PC-9 (cell line): Measurements from ENCODE around the gene ELP5. TPM values are rescaled to one million over a fixed set of nuclear protein-coding genes. Genes with fewer than 3 reads are reported as not detected.

Experiments
- BruUV-seq: library from RNA; stranded (reverse); fragments of 400-500 nt; replicated peaks from 2 replicates; lab custom pipeline; 2021; lab: Mats Ljungman, UMichigan
- CTCF ChIA-PET: fragments of 300-600 bp; sonication (Branson Sonifier 250); formaldehyde crosslinking; loops from one replicate; lab custom pipeline; 2022; ENCODE audit warnings: antibody characterized with exemption; lab: Charles Lee
- POLR2A ChIA-PET: fragments of 300-600 bp; sonication (Branson Sonifier 250); formaldehyde crosslinking; loops from one replicate; lab custom pipeline; 2022; ENCODE audit warnings: antibody characterized with exemption; ENCODE audit not compliant: unreplicated experiment; lab: Charles Lee
- DNase-seq, 2 experiments: peaks; one replicate each; pipeline versions ENCODE4 v3.0.0 to v3.0.0-alpha.2; 2015 to 2022; ENCODE audit warnings: mixed read lengths in 1 of 2
- H2AFZ ChIP-seq: fragments of 200-600 bp; sonication (generic); 2 replicates; pipeline ENCODE4 v1.8.1; 2017; ENCODE audit warnings: antibody characterized with exemption
- H3F3A ChIP-seq: fragments of 200-600 bp; sonication (generic); 2 replicates; pipeline ENCODE4 v1.8.1; 2017; ENCODE audit warnings: antibody characterized with exemption, mild to moderate bottlenecking, low read depth; ENCODE audit not compliant: insufficient read depth
- H3K27ac ChIP-seq: fragments of 200-600 bp; sonication (generic); 2 replicates; pipeline ENCODE4 v1.6.1; 2016; ENCODE audit warnings: mixed run types
- H3K27me3 ChIP-seq: fragments of 200-600 bp; sonication (generic); 2 replicates; pipeline ENCODE4 v1.6.1; 2016; ENCODE audit warnings: low read depth, mixed run types; ENCODE audit not compliant: insufficient read depth
- H3K36me3 ChIP-seq: fragments of 200-600 bp; sonication (generic); 2 replicates; pipeline ENCODE4 v1.6.1; 2016; ENCODE audit warnings: low read depth, mixed run types
- H3K4me1 ChIP-seq: fragments of 200-600 bp; sonication (generic); replicated peaks from 2 replicates; pipeline ENCODE4 v1.6.1; 2016; ENCODE audit warnings: mixed run types; ENCODE audit not compliant: insufficient read depth
- H3K4me2 ChIP-seq: fragments of 200-600 bp; sonication (generic); 2 replicates; pipeline ENCODE4 v1.6.1; 2017; ENCODE audit warnings: mixed run types
- H3K4me3 ChIP-seq: fragments of 200-600 bp; sonication (generic); 2 replicates; pipeline ENCODE4 v1.6.1; 2016; ENCODE audit warnings: mixed run types
- H3K79me2 ChIP-seq: fragments of 200-600 bp; sonication (generic); 2 replicates; pipeline ENCODE4 v1.6.1; 2017; ENCODE audit warnings: low read depth, mixed run types
- H3K9me2 ChIP-seq: fragments of 200-600 bp; sonication (generic); 2 replicates; pipeline ENCODE4 v1.8.1; 2017; ENCODE audit warnings: mild to moderate bottlenecking; ENCODE audit not compliant: insufficient read depth
- H3K9me3 ChIP-seq: fragments of 200-600 bp; sonication (generic); 2 replicates; pipeline ENCODE4 v1.8.1; 2016; ENCODE audit warnings: low read depth; ENCODE audit not compliant: insufficient read depth
- H4K20me1 ChIP-seq: fragments of 200-600 bp; sonication (generic); 2 replicates; pipeline ENCODE4 v1.8.1; 2017; ENCODE audit not compliant: insufficient read depth
- EZH2 ChIP-seq: fragments of 200-600 bp; sonication (generic); IDR thresholded peaks from 2 replicates; pipeline ENCODE4 v1.8.0; 2017; ENCODE audit warnings: antibody characterized with exemption, low read depth
- intact Hi-C: fragments of 100-400 bp; cut with micrococcal nuclease; formaldehyde crosslinking; loops from one replicate; pipeline ENCODE4 v1.10.0; 2022; ENCODE audit not compliant: unreplicated experiment
- total RNA-seq: library from RNA; stranded (reverse); gene quantifications from 2 replicates; pipeline ENCODE4 v1.2.3, GENCODE V29; 2021
- TF ChIP-seq, protein P1 (sequence below): fragments of 200-600 bp; sonication (generic); conservative IDR thresholded peaks from 2 replicates; pipeline ENCODE4 v1.6.1; 2017; ENCODE audit warnings: mixed run types, antibody characterized with exemption, mild to moderate bottlenecking, moderate library complexity

Gene ELP5
- total RNA-seq, 1 experiment from 2014 or later = 45.1 TPM

DNA sequence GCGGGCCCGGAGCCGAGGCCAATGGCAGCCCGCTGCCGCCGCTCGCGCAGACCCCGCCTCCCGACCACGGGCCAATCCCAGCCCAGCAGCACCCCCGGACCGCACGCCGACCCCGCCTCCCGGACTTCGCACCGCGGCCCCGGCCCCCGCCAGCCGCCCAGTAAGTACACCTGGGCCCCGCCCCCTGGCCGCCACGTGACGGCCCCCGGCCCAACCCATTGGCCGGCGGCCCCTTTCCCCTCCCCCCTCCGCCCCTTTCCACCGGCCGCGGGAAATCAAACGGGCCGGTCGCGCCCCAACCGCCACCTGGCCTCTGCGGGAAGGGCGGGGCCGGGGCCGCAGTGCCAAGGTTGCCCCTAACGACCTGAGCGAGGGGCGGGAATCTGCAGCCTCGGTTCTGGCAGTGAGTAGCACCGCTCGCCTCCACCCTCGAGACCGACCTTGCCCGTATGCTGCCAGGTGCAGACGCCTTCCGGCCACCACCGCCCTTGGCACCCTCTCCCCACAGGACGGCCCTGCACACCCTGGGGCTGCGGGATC is 42.7 kb downstream of the ELP5 start, which contains the start of gene YBX2:
YBX2 (minus strand) TSS at position 26 of the 540 bp plus-strand sequence. CDS start 139 bp downstream, outside the sequence.
- peak within 1 kb of the TSS; percentile 49; the same call in 1 of the 2 replicates for H3K4me2 ChIP-seq
- peaks cover 32% of the 10 kb centered on the region; the same call in 1 of the 2 replicates for H3F3A ChIP-seq
- no peaks in the 10 kb centered on the region for H3K36me3 ChIP-seq
- ChIA-PET CTCF (no interaction called here), POLR2A (no interaction called here)
- no peak for TF ChIP-seq EZH2
- TF ChIP-seq, protein P1, sequence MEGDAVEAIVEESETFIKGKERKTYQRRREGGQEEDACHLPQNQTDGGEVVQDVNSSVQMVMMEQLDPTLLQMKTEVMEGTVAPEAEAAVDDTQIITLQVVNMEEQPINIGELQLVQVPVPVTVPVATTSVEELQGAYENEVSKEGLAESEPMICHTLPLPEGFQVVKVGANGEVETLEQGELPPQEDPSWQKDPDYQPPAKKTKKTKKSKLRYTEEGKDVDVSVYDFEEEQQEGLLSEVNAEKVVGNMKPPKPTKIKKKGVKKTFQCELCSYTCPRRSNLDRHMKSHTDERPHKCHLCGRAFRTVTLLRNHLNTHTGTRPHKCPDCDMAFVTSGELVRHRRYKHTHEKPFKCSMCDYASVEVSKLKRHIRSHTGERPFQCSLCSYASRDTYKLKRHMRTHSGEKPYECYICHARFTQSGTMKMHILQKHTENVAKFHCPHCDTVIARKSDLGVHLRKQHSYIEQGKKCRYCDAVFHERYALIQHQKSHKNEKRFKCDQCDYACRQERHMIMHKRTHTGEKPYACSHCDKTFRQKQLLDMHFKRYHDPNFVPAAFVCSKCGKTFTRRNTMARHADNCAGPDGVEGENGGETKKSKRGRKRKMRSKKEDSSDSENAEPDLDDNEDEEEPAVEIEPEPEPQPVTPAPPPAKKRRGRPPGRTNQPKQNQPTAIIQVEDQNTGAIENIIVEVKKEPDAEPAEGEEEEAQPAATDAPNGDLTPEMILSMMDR = no peak
- no peaks in the 10 kb centered on the region for H3K9me2 ChIP-seq
- H3K4me3 ChIP-seq = no peak within 1 kb of the TSS
- no peaks in the 10 kb centered on the region for H4K20me1 ChIP-seq
- DNase-seq = peak in 1 of 2 experiments; percentile 53
- peaks cover 25% of the 10 kb centered on the region for H3K4me1 ChIP-seq
- intact Hi-C loops = no loop called here
- H3K27me3 ChIP-seq = peaks cover 10% of the 10 kb centered on the region; the same call in 1 of the 2 replicates
- BruUV-seq = no TSS peak
- no peak within 1 kb of the TSS for H3K27ac ChIP-seq
- H3K9me3 ChIP-seq = no peaks in the 10 kb centered on the region
- no peaks in the 10 kb centered on the region for H3K79me2 ChIP-seq
- no peak within 1 kb of the TSS for H2AFZ ChIP-seq

DNA sequence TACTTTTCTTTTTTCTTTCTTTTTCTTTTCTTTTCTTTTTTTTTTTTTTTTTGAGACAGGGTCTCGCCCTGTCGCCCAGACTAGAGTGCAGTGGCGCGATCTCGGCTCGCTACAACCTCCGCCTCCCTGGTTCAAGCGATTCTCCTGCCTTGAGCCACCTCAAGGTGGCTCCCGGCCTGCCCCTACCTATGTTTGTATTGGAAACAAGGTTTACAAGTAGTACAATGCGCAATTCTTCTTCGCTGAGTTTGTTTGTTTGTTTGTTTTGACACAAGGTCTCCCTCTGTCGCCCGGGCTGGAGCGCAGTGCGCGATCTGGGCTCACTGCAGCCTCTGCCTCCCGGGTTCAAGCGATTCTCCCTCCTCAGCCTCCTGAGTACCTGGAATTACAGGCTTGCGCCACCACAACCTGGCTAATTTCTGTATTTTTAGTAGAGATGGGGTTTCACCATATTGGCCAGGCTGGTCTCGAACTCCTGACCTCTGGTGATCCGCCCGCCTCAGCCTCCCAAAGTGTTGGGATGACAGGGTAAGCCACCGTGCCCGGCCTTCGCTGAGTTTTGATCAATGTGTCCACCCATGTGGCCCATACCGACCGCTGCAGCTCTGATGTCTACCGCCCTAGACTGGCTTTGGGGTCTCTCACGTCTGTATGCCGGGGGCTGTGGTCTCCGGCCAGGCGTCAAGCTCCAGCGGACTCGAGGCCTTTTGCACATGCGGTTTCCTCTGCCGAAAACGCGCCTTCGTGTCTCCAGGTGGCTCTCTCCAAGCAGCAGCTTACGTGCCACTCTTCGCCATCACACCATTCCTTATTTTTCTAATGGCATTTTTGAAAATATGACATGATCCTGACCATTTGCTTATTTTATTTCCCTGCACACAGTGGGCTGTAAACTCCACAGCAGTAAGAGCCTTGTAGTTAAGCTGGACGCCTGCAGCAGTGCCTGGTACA is 43.5 kb downstream of the ELP5 start:
- no TSS peak for BruUV-seq

More for the DNA sequence above, 43.5 kb downstream of the ELP5 start:
- Histone ChIP-seq H3K79me2 (no peaks in the 10 kb centered on the region), H3K9me3 (no peaks in the 10 kb centered on the region), H2AFZ (peak overlapping the region; percentile 44; the same call in 1 of the 2 replicates), H3K4me2 (peak overlapping the region; percentile 82), H3K36me3 (no peaks in the 10 kb centered on the region), H3K27me3 (peaks cover 7% of the 10 kb centered on the region; the same call in 1 of the 2 replicates), H3K4me3 (peak overlapping the region; percentile 30; the same call in 1 of the 2 replicates), H3K27ac (no peak overlapping the region), H3F3A (peaks cover 32% of the 10 kb centered on the region; the same call in 1 of the 2 replicates), H3K4me1 (peaks cover 25% of the 10 kb centered on the region), H3K9me2 (no peaks in the 10 kb centered on the region), H4K20me1 (no peaks in the 10 kb centered on the region)
- TF ChIP-seq, protein P1 = no peak
- no peak for TF ChIP-seq EZH2
- DNase-seq = no peak
- CTCF ChIA-PET = interaction anchor here (1.0 to 1.3 kb wide), 2 partner anchors 10 to 233 kb away, joined by 3 read pairs; no protein-coding TSS in a partner anchor
- POLR2A ChIA-PET = no interaction called here
- intact Hi-C loops = loop anchor here (1.0 kb wide), 2 partner anchors 15 to 249 kb away; no protein-coding TSS in a partner anchor
